RPMI8226 (cell line): ENCODE measurements around the gene TMC6.
"Not testable (repeated sequence)": the region's sequence is repeated elsewhere in the genome, so short reads cannot be mapped to it uniquely, and the experiment has no call there.

ENCODE experiments used
- DNase-seq: peaks from one replicate; pipeline ENCODE4 v3.0.0-alpha.2; 2015

Gene TMC6

GRCh38 chr17:78107976-78108725, 20.4 kb downstream of the TMC6 start:
- DNase-seq = no peak

- no peak for DNase-seq
Observed at GRCh38 chr17:78107457-78107856, 21.1 kb downstream of the TMC6 start.

- DNase-seq = no peak
Observed at GRCh38 chr17:78106211-78106610, 22.3 kb downstream of the TMC6 start.

- DNase-seq = no peak
Observed at GRCh38 chr17:78105551-78105950, 23.0 kb downstream of the TMC6 start.

GRCh38 chr17:78105101-78105500, 23.5 kb downstream of the TMC6 start:
- DNase-seq = no peak

- DNase-seq = no peak
Observed at GRCh38 chr17:78104540-78104941, 24.0 kb downstream of the TMC6 start.

- no peak for DNase-seq
Observed at GRCh38 chr17:78103311-78103710, 25.2 kb downstream of the TMC6 start.

GRCh38 chr17:78101542-78101941, 27.0 kb downstream of the TMC6 start:
- DNase-seq = no peak

GRCh38 chr17:78101112-78101511, 27.4 kb downstream of the TMC6 start:
- DNase-seq = no peak

- no peak for DNase-seq
Observed at GRCh38 chr17:78096093-78096492, 32.5 kb downstream of the TMC6 start.

- DNase-seq = no peak
Observed at GRCh38 chr17:78095035-78095434, 33.5 kb downstream of the TMC6 start.

- DNase-seq = no peak
Observed at GRCh38 chr17:78092794-78093324, 35.7 kb downstream of the TMC6 start.

GRCh38 chr17:78089576-78090281, 38.8 kb downstream of the TMC6 start:
- no peak for DNase-seq

GRCh38 chr17:78088529-78088928, 40.0 kb downstream of the TMC6 start:
- DNase-seq = no peak

- no peak for DNase-seq
Observed at GRCh38 chr17:78086740-78087139, 41.8 kb downstream of the TMC6 start.

GRCh38 chr17:78082988-78083387, 45.6 kb downstream of the TMC6 start:
- no peak for DNase-seq

- not testable (repeated sequence) for DNase-seq
Observed at GRCh38 chr17:78082355-78082872, 46.1 kb downstream of the TMC6 start.

GRCh38 chr17:78081551-78081950, 47.0 kb downstream of the TMC6 start:
- DNase-seq = no peak

- DNase-seq = no peak
Observed at GRCh38 chr17:78079253-78079652, 49.3 kb downstream of the TMC6 start.

- DNase-seq = no peak
Observed at GRCh38 chr17:78075545-78075944, 53.0 kb downstream of the TMC6 start.

GRCh38 chr17:78075011-78075410, 53.5 kb downstream of the TMC6 start:
- no peak for DNase-seq

- DNase-seq = no peak
Observed at GRCh38 chr17:78072961-78073360, 55.6 kb downstream of the TMC6 start.

- DNase-seq = no peak
Observed at GRCh38 chr17:78069695-78070094, 58.9 kb downstream of the TMC6 start.

- not testable (repeated sequence) for DNase-seq
Observed at GRCh38 chr17:78066976-78067375, 61.6 kb downstream of the TMC6 start.
